ENCODE results near the gene PCDH12.
A peak's percentile ranks its signal among the peaks of the same experiment; 100 is the strongest.

PCDH12 gene

DNA sequence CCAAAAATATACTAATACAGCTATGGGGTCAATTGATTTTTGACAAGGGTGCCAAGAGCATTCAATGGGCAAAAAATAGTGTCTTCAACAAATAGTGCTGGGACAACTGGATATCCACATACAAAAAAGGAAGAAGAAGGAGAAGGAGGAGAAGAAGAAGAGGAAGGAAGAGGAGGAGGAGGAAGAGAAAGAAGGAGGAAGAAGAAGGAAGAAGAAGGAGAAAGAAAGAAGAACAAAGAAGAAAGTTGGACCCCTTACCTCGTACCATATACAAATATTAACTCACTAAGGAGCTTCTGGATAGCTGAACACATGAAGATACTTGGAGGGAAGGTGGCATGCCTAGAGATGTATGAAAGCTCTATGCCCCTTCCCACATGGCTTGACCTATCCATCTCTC, 51.5 kb downstream of the PCDH12 start:
- DNase-seq = no peak

DNA sequence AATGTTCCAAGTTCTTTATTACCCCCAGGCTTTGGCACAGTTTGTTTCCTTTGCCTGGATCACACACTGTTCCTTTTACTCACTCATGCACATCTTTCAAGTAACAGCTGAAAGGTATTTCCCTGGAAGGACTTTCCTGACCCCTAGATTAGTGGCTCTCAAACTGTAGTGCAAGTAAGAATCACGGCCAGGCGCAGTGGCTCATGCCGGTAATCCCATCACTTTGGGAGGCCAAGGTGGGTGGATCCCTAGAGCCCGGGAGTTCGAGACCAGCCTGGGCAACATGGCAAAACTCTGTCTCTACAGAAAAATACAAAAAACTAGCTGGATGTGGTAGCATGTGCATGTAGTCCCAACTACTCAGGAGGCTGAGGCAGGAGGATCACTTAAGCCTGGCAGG, 53.5 kb downstream of the PCDH12 start:
- DNase-seq = no peak

DNA sequence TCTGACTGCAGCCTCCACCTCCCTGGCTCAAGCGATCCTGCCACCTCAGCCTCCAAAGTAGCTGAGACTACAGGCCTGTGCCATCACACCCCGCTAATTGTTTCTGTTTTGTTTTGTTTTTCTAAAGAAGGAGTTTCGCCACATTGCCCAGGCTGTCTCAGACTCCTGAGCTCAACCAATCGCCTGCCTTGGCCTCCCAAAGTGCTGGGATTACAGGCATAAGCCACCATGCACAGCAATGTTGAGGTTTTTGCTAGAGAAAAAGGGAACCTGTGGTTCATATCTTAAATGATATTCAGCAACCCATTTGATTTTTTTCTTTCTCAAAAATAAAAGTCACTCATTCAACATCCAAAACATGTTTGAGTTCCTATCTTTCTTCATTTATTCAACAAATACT, 54.7 kb downstream of the PCDH12 start:
- DNase-seq = no peak

DNA sequence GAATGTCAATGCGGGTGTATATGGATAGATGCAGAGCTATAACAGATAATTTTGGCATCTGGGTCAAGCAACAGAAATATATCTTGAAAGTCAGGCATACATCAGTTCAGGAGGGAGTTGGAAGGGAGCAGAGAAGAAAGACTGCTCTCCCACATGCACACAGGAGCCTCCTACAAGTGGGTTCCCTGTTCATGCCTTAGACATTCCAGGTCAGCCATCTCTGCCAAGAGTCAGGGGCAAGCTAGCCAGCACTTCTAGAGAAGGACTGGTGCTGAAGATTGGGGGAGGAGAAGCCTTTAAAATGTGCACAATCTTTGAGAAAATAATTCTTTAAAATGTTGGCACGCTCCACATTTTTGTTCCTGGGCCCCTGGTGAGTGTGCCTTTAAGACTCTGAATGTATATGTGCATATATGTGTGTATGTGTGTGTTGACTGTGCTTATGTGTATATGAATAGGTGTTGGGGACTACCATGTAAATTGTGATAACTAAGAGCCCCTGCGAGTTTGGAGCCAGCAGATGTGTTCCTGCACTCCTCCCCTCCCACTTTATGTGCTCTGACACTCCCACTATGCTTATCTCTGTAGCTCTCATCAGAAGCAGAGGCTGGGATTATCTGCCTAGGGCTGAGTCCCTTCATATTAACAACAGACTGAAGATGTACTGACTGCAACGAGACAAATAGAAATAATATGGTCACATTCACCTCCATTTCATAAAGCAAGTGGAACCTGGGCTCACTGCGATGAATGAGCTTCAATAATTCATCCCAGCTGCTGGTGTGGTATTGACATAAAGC, 55.8 kb downstream of the PCDH12 start:
- peak; percentile 12 for DNase-seq

DNA sequence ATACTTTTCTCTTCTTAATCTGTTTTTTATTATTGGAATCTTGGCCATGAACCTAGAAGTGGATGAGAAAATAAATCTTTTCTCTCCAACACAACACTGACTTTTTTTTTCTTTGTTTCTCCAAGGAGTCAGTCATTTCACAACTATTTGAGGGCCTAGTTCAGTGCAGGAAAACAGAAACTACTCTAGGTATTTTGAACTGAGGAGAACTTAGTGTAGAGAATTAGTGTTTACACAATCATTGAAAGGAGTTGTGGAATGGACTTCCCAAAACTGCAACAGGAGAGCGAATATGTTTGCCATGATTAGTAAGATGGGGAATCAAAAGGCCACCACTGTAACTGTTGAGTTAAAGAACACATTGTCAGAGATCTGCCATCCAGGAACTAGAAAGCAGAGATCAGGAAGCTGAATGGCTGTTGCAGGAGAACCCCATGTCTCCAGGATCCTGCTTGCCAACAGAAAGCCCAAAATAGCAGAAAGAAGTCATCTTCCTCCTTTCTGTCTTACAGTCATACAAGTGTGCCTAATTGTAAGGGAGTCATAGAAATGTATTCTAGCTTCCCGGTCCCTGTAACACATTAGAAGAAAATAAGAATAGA, 59.5 kb downstream of the PCDH12 start:
- no peak for DNase-seq

DNA sequence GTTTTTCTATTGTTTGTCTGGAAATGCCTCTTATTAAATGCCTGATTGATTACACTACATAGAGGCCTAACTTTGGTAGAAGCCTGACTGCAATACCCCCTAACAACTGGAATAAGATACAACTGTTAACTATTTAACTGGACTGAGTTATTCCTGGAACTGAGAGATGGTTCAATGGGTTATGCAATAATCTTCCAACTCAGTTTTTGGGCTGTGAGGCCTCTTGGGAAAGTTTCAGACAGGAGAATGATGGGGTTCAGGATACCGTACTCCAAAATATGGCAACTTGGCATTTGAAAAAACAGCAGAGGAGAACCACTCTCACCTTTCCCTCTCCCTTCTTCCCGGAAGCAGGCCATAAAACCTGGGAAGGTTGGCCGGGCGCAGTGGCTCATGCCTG, 60.6 kb downstream of the PCDH12 start:
- no peak for DNase-seq

Measured in hematopoietic multipotent progenitor cell treated with erythropoietin and hydrocortisone succinate and interleukin-3 and kit ligand, for 8 days (in vitro differentiated cells).